ENCODE measurements around the gene MUC3A.

The MUC3A gene

GRCh38 chr7:100965045-100965722, 15.8 kb downstream of the MUC3A start:
- H3K4me3 ChIP-seq (ENCODE audit: control insufficient read depth, low read depth, low read length) = no peak overlapping the region
- DNase-seq (ENCODE audit: low read depth) = no peak
- TF ChIP-seq, protein P1, sequence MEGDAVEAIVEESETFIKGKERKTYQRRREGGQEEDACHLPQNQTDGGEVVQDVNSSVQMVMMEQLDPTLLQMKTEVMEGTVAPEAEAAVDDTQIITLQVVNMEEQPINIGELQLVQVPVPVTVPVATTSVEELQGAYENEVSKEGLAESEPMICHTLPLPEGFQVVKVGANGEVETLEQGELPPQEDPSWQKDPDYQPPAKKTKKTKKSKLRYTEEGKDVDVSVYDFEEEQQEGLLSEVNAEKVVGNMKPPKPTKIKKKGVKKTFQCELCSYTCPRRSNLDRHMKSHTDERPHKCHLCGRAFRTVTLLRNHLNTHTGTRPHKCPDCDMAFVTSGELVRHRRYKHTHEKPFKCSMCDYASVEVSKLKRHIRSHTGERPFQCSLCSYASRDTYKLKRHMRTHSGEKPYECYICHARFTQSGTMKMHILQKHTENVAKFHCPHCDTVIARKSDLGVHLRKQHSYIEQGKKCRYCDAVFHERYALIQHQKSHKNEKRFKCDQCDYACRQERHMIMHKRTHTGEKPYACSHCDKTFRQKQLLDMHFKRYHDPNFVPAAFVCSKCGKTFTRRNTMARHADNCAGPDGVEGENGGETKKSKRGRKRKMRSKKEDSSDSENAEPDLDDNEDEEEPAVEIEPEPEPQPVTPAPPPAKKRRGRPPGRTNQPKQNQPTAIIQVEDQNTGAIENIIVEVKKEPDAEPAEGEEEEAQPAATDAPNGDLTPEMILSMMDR (IDR thresholded peaks at IDR 0.05; ENCODE audit: control insufficient read depth, insufficient read depth, low read depth, low read length, missing control alignments) = no peak

DNA sequence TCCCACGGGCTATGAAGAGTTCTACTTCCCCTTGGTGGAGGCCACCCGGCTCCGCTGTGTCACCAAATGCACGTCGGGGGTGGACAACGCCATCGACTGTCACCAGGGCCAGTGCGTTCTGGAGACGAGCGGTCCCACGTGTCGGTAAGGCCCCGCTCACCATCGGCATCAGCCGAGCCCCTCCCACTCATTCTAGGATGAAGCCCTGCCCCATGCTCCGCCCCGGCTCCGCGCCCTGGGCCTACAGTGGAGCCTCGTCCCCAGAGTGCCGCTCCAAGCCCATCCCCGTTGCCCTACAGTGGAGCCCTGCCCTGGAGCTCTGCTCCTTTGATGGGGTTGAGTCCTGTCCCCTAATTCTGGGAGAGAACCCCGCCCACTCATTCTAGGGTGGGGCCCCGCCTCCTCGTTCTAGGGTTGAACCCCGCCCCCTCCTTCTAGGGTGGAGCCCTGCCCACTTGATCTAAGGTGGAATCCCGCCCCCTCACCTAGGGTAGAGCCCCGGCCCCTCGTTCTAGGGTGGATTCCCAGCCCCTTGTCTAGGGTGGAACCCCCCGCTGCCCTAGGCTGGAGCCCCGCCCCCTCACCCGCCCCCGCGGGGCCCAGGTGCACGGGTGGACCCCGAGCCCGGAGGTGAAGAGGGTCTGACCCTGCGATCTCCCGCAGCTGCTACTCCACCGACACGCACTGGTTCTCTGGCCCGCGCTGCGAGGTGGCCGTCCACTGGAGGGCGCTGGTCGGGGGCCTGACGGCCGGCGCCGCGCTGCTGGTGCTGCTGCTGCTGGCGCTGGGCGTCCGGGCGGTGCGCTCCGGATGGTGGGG, 16.6 kb downstream of the MUC3A start:
- no peak for DNase-seq (ENCODE audit: low read depth)
- H3K4me3 ChIP-seq (ENCODE audit: control insufficient read depth, low read depth, low read length) = no peak overlapping the region
- TF ChIP-seq, protein P1 (IDR thresholded peaks at IDR 0.05; ENCODE audit: control insufficient read depth, insufficient read depth, low read depth, low read length, missing control alignments) = peak; percentile 70

- TF ChIP-seq, protein P1 (IDR thresholded peaks at IDR 0.05; ENCODE audit: control insufficient read depth, insufficient read depth, low read depth, low read length, missing control alignments) = no peak
- no peak for DNase-seq (ENCODE audit: low read depth)
- no peak overlapping the region for H3K4me3 ChIP-seq (ENCODE audit: control insufficient read depth, low read depth, low read length)
Observed at GRCh38 chr7:100966542-100967291, 17.4 kb downstream of the MUC3A start.

DNA sequence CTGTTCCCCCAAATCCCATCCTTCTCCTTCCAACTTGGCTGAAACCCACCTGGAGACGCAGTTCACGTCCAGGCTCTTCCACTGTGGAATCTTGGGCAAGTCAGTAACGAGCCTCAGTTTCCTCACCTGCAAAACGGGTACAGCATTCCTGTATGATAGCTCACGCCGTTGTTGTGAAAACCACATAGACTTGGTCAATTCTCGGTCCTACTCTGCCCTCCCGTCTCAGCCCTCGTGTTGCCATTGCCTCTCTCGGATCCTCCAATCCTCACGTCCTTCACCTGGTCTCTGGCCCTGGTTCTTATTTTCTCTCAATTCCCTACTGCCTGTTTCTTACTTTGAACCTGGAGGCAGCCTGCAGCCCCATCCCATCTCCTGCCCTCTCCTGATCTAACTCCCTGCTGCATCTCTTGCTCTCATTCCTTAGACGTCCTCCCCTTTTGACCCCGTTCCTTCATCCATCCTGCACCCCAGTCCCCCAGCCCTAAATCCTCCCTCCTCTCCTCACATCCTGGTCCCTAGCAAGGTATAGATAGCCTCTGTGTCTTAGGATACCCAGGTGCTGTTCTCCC, 18.0 kb downstream of the MUC3A start:
- TF ChIP-seq, protein P1 (IDR thresholded peaks at IDR 0.05; ENCODE audit: control insufficient read depth, insufficient read depth, low read depth, low read length, missing control alignments) = no peak
- H3K4me3 ChIP-seq (ENCODE audit: control insufficient read depth, low read depth, low read length) = no peak overlapping the region

DNA sequence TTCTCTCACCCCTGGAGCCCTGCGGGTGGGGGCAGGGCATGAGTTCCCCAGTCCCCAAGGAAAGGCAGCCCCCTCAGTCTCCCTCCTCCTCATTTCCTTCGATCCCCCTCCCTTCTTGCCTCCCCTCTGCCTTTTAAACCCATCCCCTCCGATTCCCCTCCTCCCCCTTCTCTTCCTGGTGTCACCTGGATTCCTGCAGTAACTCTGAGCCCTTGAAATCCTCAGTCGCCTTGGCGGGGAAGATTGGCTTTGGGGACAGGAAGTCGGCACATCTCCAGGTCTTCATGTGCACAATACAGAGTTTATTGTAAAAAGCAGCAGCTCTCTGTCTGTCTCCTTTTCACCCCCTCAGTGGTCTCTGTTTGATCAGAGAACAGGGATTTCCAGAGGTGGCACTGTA, 18.7 kb downstream of the MUC3A start:
- H3K4me3 ChIP-seq (ENCODE audit: control insufficient read depth, low read depth, low read length) = no peak overlapping the region
- no peak for DNase-seq (ENCODE audit: low read depth)
- TF ChIP-seq, protein P1 (IDR thresholded peaks at IDR 0.05; ENCODE audit: control insufficient read depth, insufficient read depth, low read depth, low read length, missing control alignments) = no peak

More for the DNA sequence above, 18.0 kb downstream of the MUC3A start:
- DNase-seq (ENCODE audit: low read depth) = no peak

GRCh38 chr7:100968650-100969049, 19.3 kb downstream of the MUC3A start:
- no peak overlapping the region for H3K4me3 ChIP-seq (ENCODE audit: control insufficient read depth, low read depth, low read length)
- DNase-seq (ENCODE audit: low read depth) = no peak
- TF ChIP-seq, protein P1 (IDR thresholded peaks at IDR 0.05; ENCODE audit: control insufficient read depth, insufficient read depth, low read depth, low read length, missing control alignments) = no peak
